K562 (cell line): ENCODE measurements around the gene PCBP4. TPM values are rescaled to one million over a fixed set of nuclear protein-coding genes. Genes with fewer than 3 reads are reported as not detected.
A peak's percentile ranks its signal among the peaks of the same experiment; 100 is the strongest.

Source experiments
- CEBPG ChIP-seq, 3 experiments: fragments of 200-800 bp in 1 of 3; sonication (Bioruptor generic) in 1 of 3; sonication (generic) in 1 of 3; formaldehyde crosslinking in 1 of 3; IDR thresholded peaks in 2 of 3; conservative IDR thresholded peaks in 1 of 3; 2 replicates each; pipeline versions ENCODE4 v1.6.1 to v1.8.0; 2016 to 2022; ENCODE audit warnings: missing compliant biosample characterization in 2 of 3, missing genetic modification characterization in 2 of 3, mild to moderate bottlenecking in 1 of 3, missing genetic modification reagents in 1 of 3
- CREB3L1 ChIP-seq: fragments of 450-650 bp; IDR thresholded peaks from 2 replicates; pipeline ENCODE4 v1.6.1; 2014; ENCODE audit warnings: low read depth, mild to moderate bottlenecking, moderate library complexity, borderline replicate concordance
- GTF2F1 ChIP-seq: IDR thresholded peaks from 2 replicates; pipeline ENCODE4 v1.6.1; 2011; ENCODE audit warnings: low read depth, low read length, improper control_type of control experiment
- HES1 ChIP-seq: fragments of 450-650 bp; IDR thresholded peaks from 2 replicates; pipeline ENCODE4 v1.6.1; 2016; ENCODE audit warnings: low read depth, mild to moderate bottlenecking, moderate library complexity
- KDM5B ChIP-seq: fragments of 200-600 bp; sonication (generic); IDR thresholded peaks from 2 replicates; pipeline ENCODE4 v1.6.1; 2012; ENCODE audit warnings: low read depth, mild to moderate bottlenecking, moderate library complexity, low read length, control low read depth, inconsistent platforms; ENCODE audit not compliant: insufficient replicate concordance
- MGA ChIP-seq: fragments of 450-650 bp; IDR thresholded peaks from 2 replicates; pipeline ENCODE4 v1.6.1; 2016; ENCODE audit warnings: mild to moderate bottlenecking, moderate library complexity
- PHF21A ChIP-seq: fragments of 450-650 bp; IDR thresholded peaks from 2 replicates; pipeline ENCODE4 v1.6.1; 2017; ENCODE audit warnings: low read depth, borderline replicate concordance
- TCF15 ChIP-seq: fragments of 250-450 bp; sonication (Bioruptor Pico); IDR thresholded peaks from 2 replicates; pipeline ENCODE4 v1.8.0; 2022; ENCODE audit warnings: moderate library complexity, mild to moderate bottlenecking, inconsistent platforms
- ZNF217 ChIP-seq: sonication (generic); formaldehyde crosslinking; IDR thresholded peaks from 2 replicates; pipeline ENCODE4 v1.8.0; 2022; ENCODE audit warnings: mild to moderate bottlenecking, missing genetic modification reagents
- ZNF766 ChIP-seq: fragments of 200-800 bp; sonication (Bioruptor generic); conservative IDR thresholded peaks from 2 replicates; pipeline ENCODE4 v1.6.1; 2016; ENCODE audit warnings: missing genetic modification characterization, missing compliant biosample characterization
- polyA plus RNA-seq, 8 experiments: library from polyadenylated mRNA; depleted of rRNA in 4 of 8; stranded (reverse) in 5 of 8; unstranded in 3 of 8; fragments of >200 nt; fragmentation: Nextera tagmentation in 2 of 8; fragmentation: Illumina TruSeq in 1 of 8; extraction: Ambion mirVana in 2 of 8; extraction: Trizol in 1 of 8; gene quantifications; 2 replicates each; pipeline versions ENCODE4 v1.2.1 to v1.2.3, GENCODE V29; 2011 to 2014; ENCODE audit warnings: inconsistent platforms in 1 of 8, missing spikeins in 1 of 8
- total RNA-seq, 7 experiments: library from RNA; depleted of rRNA in 6 of 7; stranded (reverse); fragments of >200 nt in 6 of 7; fragmentation: Illumina TruSeq in 2 of 7; extraction: Trizol in 2 of 7; gene quantifications; 2 replicates each; pipeline versions ENCODE4 v1.2.1 to v1.2.3, GENCODE V29; 2011 to 2021; ENCODE audit warnings: low replicate concordance in 1 of 7

Gene PCBP4
- total and polyA plus RNA-seq, 9 of the 15 experiments (the other 6 are each of a cell fraction or from before 2014, with no cell fraction given), result 0.06 to 5.8 (median 2.6) TPM

- no peak for TF ChIP-seq MGA
- peak; percentile 90 for TF ChIP-seq KDM5B
- TF ChIP-seq GTF2F1, result peak; percentile 92
- no peak for TF ChIP-seq HES1
- TF ChIP-seq CREB3L1, result peak; percentile 38; the same call in 1 of the 2 replicates
- TF ChIP-seq TCF15 (CRISPR knock-in tag), result no peak
- no peak for TF ChIP-seq CEBPG (CRISPR knock-in tag; IDR thresholded peaks at IDR 0.05)
- TF ChIP-seq CEBPG (tag; conservative IDR thresholded peaks at IDR 0.05 in 1 of 2, IDR thresholded peaks at IDR 0.05 in 1 of 2), result no peak
- 0 out of 2 replicates have a peak, but pooled peaks have one; percentile 21 for TF ChIP-seq ZNF766 (CRISPR knock-in tag)
- TF ChIP-seq PHF21A, result 0 out of 2 replicates have a peak, but pooled peaks have one; percentile 72
- no peak for TF ChIP-seq ZNF217 (CRISPR knock-in tag)
Observed at GRCh38 chr3:51995346-51996163, 28.3 kb upstream of the PCBP4 start, which contains the start of gene RPL29 (continued).
